GM23248 (cell line): ENCODE measurements around the gene THAP8. TPM values are rescaled to one million over a fixed set of nuclear protein-coding genes. Genes with fewer than 3 reads are reported as not detected.

ENCODE experiments used
- DNase-seq: peaks from one replicate; pipeline ENCODE4 v3.0.0-alpha.2; 2015
- H2AFZ ChIP-seq: fragments of 200-600 bp; sonication (generic); 2 replicates; pipeline ENCODE4 v1.6.1; 2016; ENCODE audit warnings: antibody characterized with exemption
- H3F3A ChIP-seq: fragments of 200-600 bp; sonication (generic); 2 replicates; pipeline ENCODE4 v1.6.1; 2016; ENCODE audit warnings: mild to moderate bottlenecking, antibody characterized with exemption, mixed run types; ENCODE audit not compliant: insufficient read depth
- H3K27ac ChIP-seq: fragments of 200-600 bp; sonication (generic); 2 replicates; pipeline ENCODE4 v1.5.1; 2016; ENCODE audit warnings: mild to moderate bottlenecking
- H3K27me3 ChIP-seq: fragments of 200-600 bp; sonication (generic); replicated peaks from 2 replicates; pipeline ENCODE4 v1.6.1; 2016; ENCODE audit warnings: mild to moderate bottlenecking; ENCODE audit not compliant: insufficient read depth
- H3K36me3 ChIP-seq: fragments of 200-600 bp; sonication (generic); 2 replicates; pipeline ENCODE4 v1.6.1; 2016; ENCODE audit warnings: low read depth, mild to moderate bottlenecking
- H3K4me1 ChIP-seq: fragments of 200-600 bp; sonication (generic); 2 replicates; pipeline ENCODE4 v1.6.1; 2016; ENCODE audit warnings: mild to moderate bottlenecking; ENCODE audit not compliant: insufficient read depth
- H3K4me2 ChIP-seq: fragments of 200-600 bp; sonication (generic); one replicate; pipeline ENCODE4 v1.6.1; 2016; ENCODE audit warnings: mild to moderate bottlenecking; ENCODE audit not compliant: unreplicated experiment
- H3K4me3 ChIP-seq: fragments of 200-600 bp; sonication (generic); 2 replicates; pipeline ENCODE4 v1.5.1; 2016; ENCODE audit warnings: mild to moderate bottlenecking
- H3K79me2 ChIP-seq: fragments of 200-600 bp; sonication (generic); 2 replicates; pipeline ENCODE4 v1.6.1; 2016; ENCODE audit warnings: mild to moderate bottlenecking; ENCODE audit not compliant: insufficient read depth
- H3K9ac ChIP-seq: fragments of 200-600 bp; sonication (generic); 2 replicates; pipeline ENCODE4 v1.6.1; 2016; ENCODE audit warnings: mild to moderate bottlenecking
- H3K9me2 ChIP-seq: fragments of 200-600 bp; sonication (generic); 2 replicates; pipeline ENCODE4 v1.6.1; 2016; ENCODE audit warnings: mixed run types, mild to moderate bottlenecking, moderate library complexity; ENCODE audit not compliant: insufficient read depth
- H3K9me3 ChIP-seq: fragments of 200-600 bp; sonication (generic); one replicate; pipeline ENCODE4 v1.6.1; 2017; ENCODE audit warnings: low read depth
- H4K20me1 ChIP-seq: fragments of 200-600 bp; sonication (generic); 2 replicates; pipeline ENCODE4 v1.6.0; 2016; ENCODE audit not compliant: insufficient read depth
- EZH2 ChIP-seq: fragments of 200-600 bp; sonication (generic); IDR thresholded peaks from 2 replicates; pipeline ENCODE4 v1.6.1; 2018; ENCODE audit warnings: antibody characterized with exemption, mild to moderate bottlenecking; ENCODE audit not compliant: insufficient read depth, poor library complexity, severe bottlenecking
- EZH2phosphoT487 ChIP-seq: fragments of 200-600 bp; sonication (generic); IDR thresholded peaks from 2 replicates; pipeline ENCODE4 v1.6.1; 2018; ENCODE audit warnings: antibody characterized with exemption, moderate library complexity, mild to moderate bottlenecking, low read depth; ENCODE audit not compliant: insufficient read depth
- WGBS, 2 experiments: methylation state at CpG; one replicate each; pipeline ENCODE4 v1.1.6; 2015 to 2017; ENCODE audit warnings: low lambda C conversion rate in 2 of 2, low coverage in 1 of 2; ENCODE audit errors: missing lambda C conversion rate in 2 of 2; 5-methylcytosine and 5-hydroxymethylcytosine counted together
- in situ Hi-C: fragments of 300-500 bp; cut with MboI; formaldehyde crosslinking; loops from 2 replicates; pipeline ENCODE4 v1.15.0; 2020
- polyA plus RNA-seq: library from polyadenylated mRNA; unstranded; fragments of >200 nt; fragmentation: Nextera tagmentation; extraction: Ambion mirVana; gene quantifications from 2 replicates; pipeline ENCODE4 v1.2.1, GENCODE V29; 2016
- total RNA-seq: library from RNA; depleted of rRNA; stranded (reverse); fragments of >200 nt; shearing (Covaris generic); gene quantifications from 2 replicates; pipeline ENCODE4 v1.2.3, GENCODE V29; 2014

Gene THAP8
- total and polyA plus RNA-seq, 2 experiments from 2014 or later, result 3.8 to 12.8 TPM

GRCh38 chr19:35990771-35991730 is 63.0 kb downstream of the THAP8 start:
- DNase-seq, result no peak
- H3K4me2 ChIP-seq, result no peak overlapping the region
- TF ChIP-seq EZH2, result no peak
- TF ChIP-seq EZH2phosphoT487, result no peak
- H3F3A ChIP-seq, result no peaks in the 10 kb centered on the region
- 71 to 74% methylated on average over 9 to 10 of the region's 10 CpGs for WGBS, 2 experiments
- 0 out of 2 replicates have a peak, but pooled peaks cover 2% of the 10 kb centered on the region for H3K4me1 ChIP-seq
- H3K9me2 ChIP-seq, result no peaks in the 10 kb centered on the region
- no peaks in the 10 kb centered on the region for H3K9me3 ChIP-seq
- in situ Hi-C loops, result no loop called here
- H2AFZ ChIP-seq, result no peak overlapping the region
- H3K9ac ChIP-seq, result no peak overlapping the region
- H3K4me3 ChIP-seq, result no peak overlapping the region
- H4K20me1 ChIP-seq, result no peaks in the 10 kb centered on the region
- no peak overlapping the region for H3K27ac ChIP-seq
- H3K27me3 ChIP-seq, result peaks cover 13% of the 10 kb centered on the region
- no peaks in the 10 kb centered on the region for H3K36me3 ChIP-seq
- H3K79me2 ChIP-seq, result peaks cover 9% of the 10 kb centered on the region

GRCh38 chr19:35990156-35990555 is 63.9 kb downstream of the THAP8 start:
- 73 to 84% methylated on average over 4 of the region's 4 CpGs for WGBS, 2 experiments

GRCh38 chr19:35988824-35989223 is 65.3 kb downstream of the THAP8 start:
- in situ Hi-C loops, result no loop called here
- 69 to 71% methylated on average over 3 of the region's 3 CpGs for WGBS, 2 experiments
- Histone ChIP-seq H3K36me3 (no peaks in the 10 kb centered on the region), H3K4me3 (no peak overlapping the region), H3F3A (no peaks in the 10 kb centered on the region), H3K79me2 (no peaks in the 10 kb centered on the region), H3K9ac (no peak overlapping the region), H3K4me2 (no peak overlapping the region), H3K9me2 (no peaks in the 10 kb centered on the region), H4K20me1 (no peaks in the 10 kb centered on the region), H2AFZ (no peak overlapping the region), H3K9me3 (no peaks in the 10 kb centered on the region), H3K27me3 (peaks cover 16% of the 10 kb centered on the region), H3K4me1 (no peaks in the 10 kb centered on the region), H3K27ac (no peak overlapping the region)
- no peak for DNase-seq
- TF ChIP-seq EZH2, result no peak
- TF ChIP-seq EZH2phosphoT487, result no peak

More at GRCh38 chr19:35990156-35990555, 63.9 kb downstream of the THAP8 start:
- 0 out of 2 replicates have a peak, but pooled peaks cover under 1% of the 10 kb centered on the region for H3K79me2 ChIP-seq
- no peak overlapping the region for H2AFZ ChIP-seq
- no peak for DNase-seq
- H3K4me1 ChIP-seq, result no peaks in the 10 kb centered on the region
- H3K36me3 ChIP-seq, result no peaks in the 10 kb centered on the region
- no peak overlapping the region for H3K4me2 ChIP-seq
- H3K4me3 ChIP-seq, result no peak overlapping the region
- no peaks in the 10 kb centered on the region for H4K20me1 ChIP-seq
- TF ChIP-seq EZH2phosphoT487 (no peak), EZH2 (no peak)
- H3F3A ChIP-seq, result no peaks in the 10 kb centered on the region
- no peaks in the 10 kb centered on the region for H3K9me3 ChIP-seq
- no peak overlapping the region for H3K9ac ChIP-seq
- H3K27me3 ChIP-seq, result peaks cover 16% of the 10 kb centered on the region
- no peak overlapping the region for H3K27ac ChIP-seq
- H3K9me2 ChIP-seq, result no peaks in the 10 kb centered on the region
- in situ Hi-C loops, result no loop called here

- WGBS, 2 experiments, result 37 to 40% methylated on average over 8 of the region's 8 CpGs
- in situ Hi-C loops, result no loop called here
- no peaks in the 10 kb centered on the region for H3K79me2 ChIP-seq
- H3K4me2 ChIP-seq, result peak overlapping the region; percentile 57
- DNase-seq, result no peak
- H3F3A ChIP-seq, result no peaks in the 10 kb centered on the region
- H3K27me3 ChIP-seq, result peaks cover 16% of the 10 kb centered on the region
- no peaks in the 10 kb centered on the region for H3K36me3 ChIP-seq
- no peaks in the 10 kb centered on the region for H4K20me1 ChIP-seq
- 0 out of 2 replicates have a peak overlapping the region, but pooled peaks have one; percentile 66 for H2AFZ ChIP-seq
- peak overlapping the region; percentile 64 for H3K4me3 ChIP-seq
- TF ChIP-seq EZH2 (no peak), EZH2phosphoT487 (no peak)
- no peaks in the 10 kb centered on the region for H3K4me1 ChIP-seq
- no peaks in the 10 kb centered on the region for H3K9me3 ChIP-seq
- H3K27ac ChIP-seq, result no peak overlapping the region
- no peaks in the 10 kb centered on the region for H3K9me2 ChIP-seq
- no peak overlapping the region for H3K9ac ChIP-seq
Observed at GRCh38 chr19:35987571-35987896, 66.6 kb downstream of the THAP8 start.
